T-cell (primary cell): ENCODE results near the gene CTNNA1. TPM values are rescaled to one million over a fixed set of nuclear protein-coding genes. Genes with fewer than 3 reads are reported as not detected.

Source experiments
- ATAC-seq, 4 experiments: fragments of 200-7000 bp in 3 of 4; fragments of 150-1000 bp in 1 of 4; cut with Tn5 transposase; replicated peaks in 1 of 4; 1 replicate in 3 of 4; 2 replicates in 1 of 4; pipeline ENCODE4 v1.10.0; 2021; ENCODE audit warnings: moderate library complexity in 3 of 4, mild to moderate bottlenecking in 2 of 4, moderate number of reproducible peaks in 1 of 4
- CTCF ChIA-PET, 2 donors: fragments of 300-600 bp; sonication (Branson Sonifier 250); formaldehyde crosslinking; loops; one replicate each; lab custom pipeline; 2022; ENCODE audit warnings: antibody characterized with exemption in 2 of 2; lab: Charles Lee
- POLR2A ChIA-PET, 2 donors: fragments of 300-600 bp; sonication (Branson Sonifier 250); formaldehyde crosslinking; loops; one replicate each; lab custom pipeline; 2022; ENCODE audit warnings: antibody characterized with exemption in 2 of 2; lab: Charles Lee
- DNase-seq, 35 experiments: peaks; one replicate each; pipeline versions ENCODE4 v3.0.0 to v3.0.0-alpha.2; 2013 to 2023
- H3K27ac ChIP-seq: one replicate; pipeline ENCODE4 v1.5.1; 2013; ENCODE audit warnings: low read length
- H3K27me3 ChIP-seq, 2 experiments: replicated peaks in 1 of 2; 1 replicate in 1 of 2; 2 replicates in 1 of 2; pipeline versions ENCODE4 v1.6.1 to v1.7.0; 2013; ENCODE audit warnings: low read length in 1 of 2, mixed read lengths in 1 of 2; ENCODE audit not compliant: control insufficient read depth in 2 of 2, insufficient read depth in 2 of 2; ENCODE audit errors: extremely low read depth in 1 of 2
- H3K36me3 ChIP-seq, 2 donors: 1 replicate in 1 of 2; 2 replicates in 1 of 2; pipeline versions ENCODE4 v1.6.1 to v1.7.0; 2013; ENCODE audit warnings: low read length in 1 of 2; ENCODE audit not compliant: control insufficient read depth in 2 of 2, insufficient read depth in 1 of 2; ENCODE audit errors: extremely low read depth in 1 of 2
- H3K4me1 ChIP-seq, 2 experiments: 1 replicate in 1 of 2; 2 replicates in 1 of 2; pipeline versions ENCODE4 v1.6.1 to v1.7.0; 2013; ENCODE audit warnings: low read length in 2 of 2, mixed read lengths in 1 of 2; ENCODE audit not compliant: insufficient read depth in 2 of 2, control insufficient read depth in 1 of 2; ENCODE audit errors: extremely low read depth in 1 of 2
- H3K4me3 ChIP-seq, 2 donors: 1 replicate in 1 of 2; 2 replicates in 1 of 2; pipeline versions ENCODE4 v1.5.1 to v1.7.0; 2013; ENCODE audit warnings: mild to moderate bottlenecking in 2 of 2, low read length in 1 of 2, moderate library complexity in 1 of 2; ENCODE audit not compliant: control insufficient read depth in 1 of 2; ENCODE audit errors: extremely low read depth in 1 of 2
- H3K9me3 ChIP-seq: 2 replicates; pipeline ENCODE4 v1.7.0; 2013
- H3K27ac Mint-ChIP-seq, 2 donors: one replicate each; pipeline ENCODE4 v1.8.0; 2020 to 2021; ENCODE audit warnings: mild to moderate bottlenecking in 2 of 2, mixed read lengths in 2 of 2
- H3K27me3 Mint-ChIP-seq, 2 donors: one replicate each; pipeline ENCODE4 v1.8.0; 2021 to 2022; ENCODE audit warnings: mixed read lengths in 2 of 2
- H3K36me3 Mint-ChIP-seq: one replicate; pipeline ENCODE4 v1.8.0; 2021; ENCODE audit warnings: mixed read lengths
- H3K4me1 Mint-ChIP-seq, 3 donors: one replicate each; pipeline ENCODE4 v1.8.0; 2020 to 2022; ENCODE audit warnings: mixed read lengths in 3 of 3, mild to moderate bottlenecking in 1 of 3
- H3K4me3 Mint-ChIP-seq, 3 donors: one replicate each; pipeline ENCODE4 v1.8.0; 2020 to 2022; ENCODE audit warnings: mild to moderate bottlenecking in 3 of 3, mixed read lengths in 3 of 3, moderate library complexity in 3 of 3
- H3K9me3 Mint-ChIP-seq, 3 donors: one replicate each; pipeline ENCODE4 v1.8.0; 2020 to 2022; ENCODE audit warnings: mixed read lengths in 3 of 3
- WGBS: methylation state at CpG from one replicate; pipeline ENCODE4 v1.1.5; 2013; ENCODE audit warnings: missing lambda C conversion rate; ENCODE audit not compliant: insufficient coverage; 5-methylcytosine and 5-hydroxymethylcytosine counted together
- total RNA-seq, 35 experiments: library from RNA in 6 of 35; stranded (reverse) in 6 of 35; fragments of 120-200 nt in 1 of 35; gene quantifications; one replicate each; pipeline versions ENCODE4 v1.2.1 to v1.2.4 and lab custom pipeline; 2013 to 2026

The CTNNA1 gene
- total RNA-seq, 5 donors from 2014 or later (not counting 1 experiment from before 2014, with no cell fraction given), result 13.5 to 33.3 (median 18.5) TPM

DNA sequence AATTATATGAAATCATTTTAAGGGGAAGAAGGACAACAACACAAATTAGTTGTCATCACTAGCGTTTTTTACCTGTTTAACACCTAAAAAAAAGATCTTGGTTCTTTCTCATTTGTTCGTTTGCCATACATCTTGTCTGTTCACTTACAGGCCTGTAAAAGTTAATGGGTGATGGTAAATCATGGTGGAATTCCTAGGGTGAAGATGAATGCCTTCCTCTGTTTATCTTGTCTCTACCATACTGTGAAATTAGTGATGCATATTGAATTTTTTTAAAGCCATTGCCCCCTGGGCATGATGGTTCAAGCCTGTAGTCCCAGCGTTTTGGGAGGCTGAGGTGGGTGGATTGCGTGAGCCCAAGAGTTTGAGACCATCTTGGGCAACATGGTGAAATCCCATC lies 75.3 kb downstream of the CTNNA1 start:
- Histone ChIP-seq H3K4me3 (no peak overlapping the region), H3K27me3 (no peaks in the 10 kb centered on the region), H3K4me1 (no peaks in the 10 kb centered on the region), H3K36me3 (no peaks in the 10 kb centered on the region), H3K27ac (no peak overlapping the region), H3K9me3 (no peaks in the 10 kb centered on the region)
- Mint-ChIP-seq H3K9me3 (no peaks in the 10 kb centered on the region), H3K36me3 (peaks cover 18% of the 10 kb centered on the region), H3K4me1 (peaks cover 0 to 5% (median 0%) of the 10 kb centered on the region in 3 donors), H3K4me3 (no peak overlapping the region), H3K27me3 (peaks cover 0 to 2% of the 10 kb centered on the region in 2 donors), H3K27ac (no peak overlapping the region)
- CTCF ChIA-PET, result no interaction called here
- no peak for ATAC-seq
- 100% methylated on average over 1 of the region's 4 CpGs for WGBS
- DNase-seq, result no peak
- POLR2A ChIA-PET, result interaction anchor here in 1 of 2 donors (0.7 kb wide), 1 partner anchor 25 kb away, joined by 3 read pairs; no protein-coding TSS in a partner anchor

DNA sequence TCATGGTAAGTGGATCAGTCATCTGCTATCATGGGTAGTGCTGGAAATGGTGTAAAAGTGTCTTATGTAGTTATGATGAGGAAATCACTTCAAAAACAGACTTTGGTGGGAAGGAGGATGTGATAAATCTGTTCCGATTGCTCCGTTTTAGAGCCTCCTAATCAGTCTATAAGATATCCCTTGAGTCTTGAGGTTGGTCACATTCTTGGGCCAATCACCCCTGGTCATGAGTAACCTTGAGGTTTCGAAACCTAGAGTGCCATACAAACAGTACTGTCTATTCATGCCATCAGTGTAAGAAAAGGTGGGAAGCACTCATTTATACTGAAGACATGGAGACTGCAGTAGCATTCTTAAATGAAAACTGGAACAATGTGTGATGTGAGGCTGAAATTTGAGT lies 76.1 kb downstream of the CTNNA1 start:
- H3K4me3 ChIP-seq, result no peak overlapping the region
- no CpG with 5 or more reads among the region's 3 CpGs for WGBS
- H3K27me3 ChIP-seq, result no peaks in the 10 kb centered on the region
- H3K4me1 Mint-ChIP-seq, result peaks cover 0 to 5% (median 0%) of the 10 kb centered on the region in 3 donors
- no peak overlapping the region for H3K27ac ChIP-seq
- H3K9me3 ChIP-seq, result no peaks in the 10 kb centered on the region
- H3K36me3 ChIP-seq, result no peaks in the 10 kb centered on the region
- no peak overlapping the region for H3K4me3 Mint-ChIP-seq
- H3K4me1 ChIP-seq, result no peaks in the 10 kb centered on the region
- no peaks in the 10 kb centered on the region for H3K27me3 Mint-ChIP-seq
- no peaks in the 10 kb centered on the region for H3K9me3 Mint-ChIP-seq
- H3K27ac Mint-ChIP-seq, result no peak overlapping the region
- DNase-seq (no peak), ATAC-seq (no peak)
- H3K36me3 Mint-ChIP-seq, result peaks cover 18% of the 10 kb centered on the region
- POLR2A ChIA-PET, result no interaction called here
- CTCF ChIA-PET, result no interaction called here

DNA sequence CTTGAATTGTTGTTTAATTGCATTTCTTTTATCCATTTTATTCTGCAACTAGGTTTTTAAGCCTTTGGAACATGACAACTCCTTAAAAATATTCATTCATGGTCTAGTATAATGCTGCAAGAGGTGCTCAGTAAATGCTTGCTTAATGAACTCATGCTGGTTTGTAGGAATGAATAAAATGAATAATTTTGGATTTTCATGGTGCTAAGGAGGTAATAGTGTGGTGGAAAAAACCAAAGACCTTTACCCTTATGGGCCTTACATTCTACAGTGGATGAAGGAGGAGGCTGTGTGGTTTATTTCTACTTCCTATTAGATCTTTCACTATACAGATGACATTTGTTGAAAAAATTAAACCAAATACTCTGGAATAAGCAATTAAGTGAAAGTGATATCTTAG lies 78.5 kb downstream of the CTNNA1 start:
- no peak overlapping the region for H3K4me3 ChIP-seq
- Mint-ChIP-seq H3K4me3 (no peak overlapping the region), H3K4me1 (peaks cover 0 to 5% (median 0%) of the 10 kb centered on the region in 3 donors), H3K27me3 (no peaks in the 10 kb centered on the region), H3K27ac (no peak overlapping the region), H3K36me3 (peaks cover 18% of the 10 kb centered on the region), H3K9me3 (no peaks in the 10 kb centered on the region)
- no peaks in the 10 kb centered on the region for H3K27me3 ChIP-seq
- no peaks in the 10 kb centered on the region for H3K9me3 ChIP-seq
- POLR2A ChIA-PET, result no interaction called here
- ATAC-seq (no peak), DNase-seq (no peak)
- H3K36me3 ChIP-seq, result no peaks in the 10 kb centered on the region
- H3K27ac ChIP-seq, result no peak overlapping the region
- H3K4me1 ChIP-seq, result no peaks in the 10 kb centered on the region
- CTCF ChIA-PET, result no interaction called here

DNA sequence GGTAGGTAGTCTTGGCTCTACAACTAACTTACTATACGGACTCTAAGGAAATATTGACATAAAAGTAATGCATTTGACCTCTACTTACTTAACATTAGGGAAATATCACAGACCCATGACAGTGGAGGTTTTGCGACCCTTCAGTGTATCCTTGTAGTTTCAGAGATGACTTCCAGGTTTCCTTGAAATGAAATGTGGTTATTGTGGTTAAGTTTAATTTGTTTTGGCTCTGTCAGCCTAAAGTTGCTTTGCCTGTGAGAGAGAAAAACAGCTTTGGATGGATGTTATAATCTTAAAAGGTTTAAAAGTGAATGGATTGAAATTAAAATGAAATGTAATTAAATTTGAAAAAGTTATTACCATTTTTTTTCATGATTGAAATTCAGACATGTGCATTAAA lies 79.0 kb downstream of the CTNNA1 start:
- no peaks in the 10 kb centered on the region for H3K27me3 Mint-ChIP-seq
- no peaks in the 10 kb centered on the region for H3K36me3 ChIP-seq
- H3K27me3 ChIP-seq, result no peaks in the 10 kb centered on the region
- no CpG with 5 or more reads among the region's 2 CpGs for WGBS
- ChIA-PET CTCF (no interaction called here), POLR2A (no interaction called here)
- DNase-seq, result no peak
- H3K4me1 Mint-ChIP-seq, result peaks cover 0 to 5% (median 0%) of the 10 kb centered on the region in 3 donors
- H3K27ac ChIP-seq, result no peak overlapping the region
- H3K36me3 Mint-ChIP-seq, result peaks cover 18% of the 10 kb centered on the region
- H3K4me3 Mint-ChIP-seq, result no peak overlapping the region
- no peak overlapping the region for H3K27ac Mint-ChIP-seq
- no peak overlapping the region for H3K4me3 ChIP-seq
- no peaks in the 10 kb centered on the region for H3K4me1 ChIP-seq
- no peak for ATAC-seq
- no peaks in the 10 kb centered on the region for H3K9me3 Mint-ChIP-seq
- no peaks in the 10 kb centered on the region for H3K9me3 ChIP-seq

DNA sequence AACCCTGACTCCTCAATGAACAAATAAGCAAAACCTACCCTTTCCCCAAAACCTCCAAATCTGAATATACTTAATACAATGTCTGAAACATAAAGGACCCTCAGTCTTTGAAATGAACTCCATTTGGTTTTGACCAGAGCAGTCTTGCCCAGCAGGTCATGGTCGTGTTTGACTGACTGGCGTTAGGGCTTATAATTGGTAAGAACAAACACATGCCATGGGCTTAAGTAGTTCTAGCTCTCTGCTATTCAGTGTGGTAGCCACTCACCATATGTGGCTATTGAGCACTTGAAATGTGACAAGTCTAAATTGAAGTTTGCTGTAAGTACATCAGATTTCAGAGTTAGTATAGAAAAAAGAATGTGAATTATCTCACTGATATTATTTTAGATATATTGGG lies 79.9 kb downstream of the CTNNA1 start:
- Mint-ChIP-seq H3K9me3 (no peaks in the 10 kb centered on the region), H3K4me3 (no peak overlapping the region), H3K4me1 (peaks cover 0 to 5% (median 0%) of the 10 kb centered on the region in 3 donors), H3K36me3 (peaks cover 9% of the 10 kb centered on the region), H3K27ac (no peak overlapping the region), H3K27me3 (peaks cover 0 to 4% of the 10 kb centered on the region in 2 donors)
- Histone ChIP-seq H3K27me3 (no peaks in the 10 kb centered on the region), H3K9me3 (no peaks in the 10 kb centered on the region), H3K27ac (no peak overlapping the region), H3K4me3 (no peak overlapping the region), H3K36me3 (no peaks in the 10 kb centered on the region), H3K4me1 (no peaks in the 10 kb centered on the region)
- 83% methylated on average over 2 of the region's 2 CpGs for WGBS
- DNase-seq, result no peak
- CTCF ChIA-PET, result interaction anchor here in 1 of 2 donors (1.2 kb wide), 1 partner anchor 8 kb away, joined by 5 read pairs; no protein-coding TSS in a partner anchor
- no peak for ATAC-seq
- POLR2A ChIA-PET, result no interaction called here

DNA sequence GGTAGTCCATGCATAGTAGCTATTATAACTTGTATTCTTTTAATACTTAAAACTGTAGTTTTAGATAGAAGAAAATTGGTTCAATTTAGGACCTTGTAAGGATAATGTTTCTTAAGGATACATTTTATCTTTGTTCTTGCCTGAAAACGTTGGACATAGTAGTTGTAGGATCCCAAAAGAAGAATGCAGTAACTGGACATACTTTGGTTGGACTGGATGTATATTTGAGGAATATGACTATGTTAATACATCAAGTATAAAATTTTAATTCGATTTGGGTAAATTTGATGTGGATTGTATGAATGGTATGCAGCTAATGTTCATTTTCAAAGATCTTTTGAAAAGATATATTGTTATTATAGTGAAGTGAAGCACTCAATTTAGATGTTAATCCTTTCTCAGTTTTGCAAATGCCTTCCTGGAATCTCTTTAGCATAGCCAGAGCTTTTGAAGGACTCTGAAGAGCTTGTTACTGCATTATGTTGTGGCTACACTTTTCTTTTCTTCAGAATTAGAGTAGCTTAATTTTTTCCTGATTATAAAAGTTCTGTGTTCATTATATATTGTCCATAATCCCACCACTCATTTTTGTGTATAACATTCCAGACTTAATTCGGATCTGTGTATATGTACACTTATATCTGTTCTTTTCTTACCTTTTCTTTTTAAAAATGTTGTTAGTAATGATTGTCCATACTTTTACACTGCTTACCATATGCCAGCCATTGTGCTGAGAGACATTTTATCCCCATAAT lies 80.7 kb downstream of the CTNNA1 start:
- ChIA-PET CTCF (interaction anchor here (0.9 to 1.2 kb wide), 2 partner anchors 8 to 9 kb away, joined by 5 read pairs; no protein-coding TSS in a partner anchor), POLR2A (no interaction called here)
- H3K36me3 ChIP-seq, result no peaks in the 10 kb centered on the region
- Mint-ChIP-seq H3K27me3 (peaks cover 0 to 4% of the 10 kb centered on the region in 2 donors), H3K4me3 (no peak overlapping the region), H3K4me1 (peaks cover 0 to 5% (median 0%) of the 10 kb centered on the region in 3 donors), H3K9me3 (no peaks in the 10 kb centered on the region), H3K36me3 (peaks cover 4% of the 10 kb centered on the region), H3K27ac (no peak overlapping the region)
- H3K4me3 ChIP-seq, result no peak overlapping the region
- no peak for ATAC-seq
- H3K9me3 ChIP-seq, result no peaks in the 10 kb centered on the region
- no peaks in the 10 kb centered on the region for H3K27me3 ChIP-seq
- DNase-seq, result no peak
- no peak overlapping the region for H3K27ac ChIP-seq
- no peaks in the 10 kb centered on the region for H3K4me1 ChIP-seq
- no CpG with 5 or more reads among the region's 3 CpGs for WGBS
